Astrocyte (in vitro differentiated cells and primary cell): ENCODE results near the gene LRRC7. TPM values are rescaled to one million over a fixed set of nuclear protein-coding genes. Genes with fewer than 3 reads are reported as not detected.

ENCODE experiments used
- DNase-seq: peaks from one replicate; pipeline ENCODE4 v3.0.0-alpha.2; 2010; ENCODE audit warnings: low read depth
- FAIRE-seq: peaks from 2 replicates; lab custom pipeline; 2011; peaks lifted over from hg19 to GRCh38; lab: Jason Lieb, UNC
- H2AFZ ChIP-seq: 2 replicates; pipeline ENCODE4 v1.6.0; 2012; ENCODE audit warnings: low read depth, low read length, inconsistent platforms
- H3K27ac ChIP-seq: 2 replicates; pipeline ENCODE4 v1.5.1; 2011; ENCODE audit warnings: low read depth, low read length, inconsistent platforms
- H3K27me3 ChIP-seq: 2 replicates; pipeline ENCODE4 v1.6.0; 2011; ENCODE audit warnings: low read length, inconsistent platforms; ENCODE audit not compliant: insufficient read depth
- H3K36me3 ChIP-seq: 2 replicates; pipeline ENCODE4 v1.5.1; 2011; ENCODE audit warnings: low read length, inconsistent platforms; ENCODE audit not compliant: insufficient read depth
- H3K4me1 ChIP-seq: 2 replicates; pipeline ENCODE4 v1.5.1; 2011; ENCODE audit warnings: low read length, inconsistent platforms; ENCODE audit not compliant: insufficient read depth
- H3K4me2 ChIP-seq: 2 replicates; pipeline ENCODE4 v1.6.0; 2012; ENCODE audit warnings: low read length, inconsistent platforms
- H3K4me3 ChIP-seq: 2 replicates; pipeline ENCODE4 v1.5.1; 2011; ENCODE audit warnings: low read depth, mild to moderate bottlenecking, low read length, inconsistent platforms; ENCODE audit not compliant: insufficient read depth
- H3K79me2 ChIP-seq: 2 replicates; pipeline ENCODE4 v1.6.0; 2012; ENCODE audit warnings: mild to moderate bottlenecking, low read length, inconsistent platforms; ENCODE audit not compliant: insufficient read depth
- H3K9ac ChIP-seq: 2 replicates; pipeline ENCODE4 v1.6.0; 2012; ENCODE audit warnings: mild to moderate bottlenecking, low read length, inconsistent platforms
- H3K9me3 ChIP-seq: 2 replicates; pipeline ENCODE4 v1.5.1; 2012; ENCODE audit warnings: low read depth, mild to moderate bottlenecking, low read length, inconsistent platforms; ENCODE audit not compliant: insufficient read depth
- H4K20me1 ChIP-seq: 2 replicates; pipeline ENCODE4 v1.6.0; 2012; ENCODE audit warnings: low read length, inconsistent platforms; ENCODE audit not compliant: insufficient read depth
- H3K27ac Mint-ChIP-seq: one replicate; pipeline ENCODE4 v1.8.0; 2021; ENCODE audit warnings: mild to moderate bottlenecking, mixed read lengths; ENCODE audit not compliant: unreplicated experiment
- H3K27me3 Mint-ChIP-seq: one replicate; pipeline ENCODE4 v1.8.0; 2021; ENCODE audit warnings: low read depth, mixed read lengths; ENCODE audit not compliant: unreplicated experiment
- H3K36me3 Mint-ChIP-seq: one replicate; pipeline ENCODE4 v1.8.0; 2021; ENCODE audit warnings: low read depth, mixed read lengths; ENCODE audit not compliant: unreplicated experiment
- H3K4me1 Mint-ChIP-seq: one replicate; pipeline ENCODE4 v1.8.0; 2021; ENCODE audit warnings: low read depth, mixed read lengths; ENCODE audit not compliant: unreplicated experiment
- H3K4me3 Mint-ChIP-seq: one replicate; pipeline ENCODE4 v1.8.0; 2021; ENCODE audit warnings: mild to moderate bottlenecking, moderate library complexity, mixed read lengths; ENCODE audit not compliant: unreplicated experiment
- H3K9me3 Mint-ChIP-seq: one replicate; pipeline ENCODE4 v1.8.0; 2021; ENCODE audit warnings: mild to moderate bottlenecking, mixed read lengths; ENCODE audit not compliant: unreplicated experiment
- EZH2 ChIP-seq: IDR thresholded peaks from 2 replicates; pipeline ENCODE4 v1.6.1; 2012; ENCODE audit warnings: mild to moderate bottlenecking, low read length, inconsistent platforms; ENCODE audit not compliant: insufficient read depth
- total RNA-seq: library from RNA; stranded (reverse); gene quantifications from 2 replicates; pipeline ENCODE4 v1.2.1, GENCODE V29; 2021
- TF ChIP-seq, protein P1 (sequence below): IDR thresholded peaks from 2 replicates; pipeline ENCODE4 v1.5.1; 2011; ENCODE audit warnings: low read depth, mild to moderate bottlenecking, inconsistent platforms, low read length, moderate library complexity; ENCODE audit not compliant: insufficient read depth

LRRC7 gene
- total RNA-seq, 1 donor from 2014 or later: 0.27 TPM

DNA sequence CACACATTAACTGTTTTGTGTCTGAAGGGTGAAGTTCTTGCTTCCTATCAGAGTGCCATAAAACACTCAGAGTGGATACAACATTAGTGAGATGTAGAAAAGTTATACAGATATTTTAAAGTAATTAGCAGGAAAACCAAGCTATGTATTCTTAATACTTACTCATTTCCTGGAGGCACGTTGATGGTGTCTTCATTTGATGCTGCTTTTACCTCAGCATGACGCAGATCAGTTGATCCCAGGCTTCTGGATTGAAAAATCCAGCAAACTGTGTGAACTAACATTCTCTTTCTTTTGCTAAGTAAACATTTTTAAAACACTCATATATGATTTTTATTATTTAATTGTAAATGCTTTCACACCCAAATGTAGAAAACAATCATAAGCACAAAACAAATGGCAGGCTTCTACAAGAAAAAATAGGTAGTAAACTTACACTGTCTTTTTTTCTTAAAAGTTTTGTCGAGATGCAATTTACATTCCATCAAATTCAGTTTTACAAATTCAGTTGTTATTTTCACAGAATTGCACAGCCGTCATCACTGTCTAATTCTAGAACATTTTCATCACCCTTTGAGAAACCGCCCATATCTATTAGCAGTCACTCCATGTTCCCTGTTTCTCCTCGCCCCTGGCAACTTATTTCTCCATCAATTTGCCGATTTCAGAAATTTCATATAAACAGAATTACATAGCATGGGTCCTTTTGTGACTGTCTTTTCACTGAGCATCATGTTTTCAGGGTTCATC is 198.9 kb downstream of the LRRC7 start:
- no peak for DNase-seq
- H3K9ac ChIP-seq: no peak overlapping the region
- no peaks in the 10 kb centered on the region for H3K27me3 Mint-ChIP-seq
- no peaks in the 10 kb centered on the region for H3K36me3 Mint-ChIP-seq
- no peaks in the 10 kb centered on the region for H3K4me1 Mint-ChIP-seq
- FAIRE-seq: no peak
- H3K27ac ChIP-seq: no peak overlapping the region
- H4K20me1 ChIP-seq: no peaks in the 10 kb centered on the region
- H3K4me3 Mint-ChIP-seq: no peak overlapping the region
- H3K9me3 Mint-ChIP-seq: no peaks in the 10 kb centered on the region
- H3K4me1 ChIP-seq: no peaks in the 10 kb centered on the region
- H3K4me2 ChIP-seq: no peak overlapping the region
- no peaks in the 10 kb centered on the region for H3K27me3 ChIP-seq
- H3K79me2 ChIP-seq: no peaks in the 10 kb centered on the region
- H3K9me3 ChIP-seq: no peaks in the 10 kb centered on the region
- H3K27ac Mint-ChIP-seq: no peak overlapping the region
- no peak overlapping the region for H2AFZ ChIP-seq
- no peaks in the 10 kb centered on the region for H3K36me3 ChIP-seq
- TF ChIP-seq, protein P1, sequence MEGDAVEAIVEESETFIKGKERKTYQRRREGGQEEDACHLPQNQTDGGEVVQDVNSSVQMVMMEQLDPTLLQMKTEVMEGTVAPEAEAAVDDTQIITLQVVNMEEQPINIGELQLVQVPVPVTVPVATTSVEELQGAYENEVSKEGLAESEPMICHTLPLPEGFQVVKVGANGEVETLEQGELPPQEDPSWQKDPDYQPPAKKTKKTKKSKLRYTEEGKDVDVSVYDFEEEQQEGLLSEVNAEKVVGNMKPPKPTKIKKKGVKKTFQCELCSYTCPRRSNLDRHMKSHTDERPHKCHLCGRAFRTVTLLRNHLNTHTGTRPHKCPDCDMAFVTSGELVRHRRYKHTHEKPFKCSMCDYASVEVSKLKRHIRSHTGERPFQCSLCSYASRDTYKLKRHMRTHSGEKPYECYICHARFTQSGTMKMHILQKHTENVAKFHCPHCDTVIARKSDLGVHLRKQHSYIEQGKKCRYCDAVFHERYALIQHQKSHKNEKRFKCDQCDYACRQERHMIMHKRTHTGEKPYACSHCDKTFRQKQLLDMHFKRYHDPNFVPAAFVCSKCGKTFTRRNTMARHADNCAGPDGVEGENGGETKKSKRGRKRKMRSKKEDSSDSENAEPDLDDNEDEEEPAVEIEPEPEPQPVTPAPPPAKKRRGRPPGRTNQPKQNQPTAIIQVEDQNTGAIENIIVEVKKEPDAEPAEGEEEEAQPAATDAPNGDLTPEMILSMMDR: no peak
- TF ChIP-seq EZH2: no peak
- no peak overlapping the region for H3K4me3 ChIP-seq

DNA sequence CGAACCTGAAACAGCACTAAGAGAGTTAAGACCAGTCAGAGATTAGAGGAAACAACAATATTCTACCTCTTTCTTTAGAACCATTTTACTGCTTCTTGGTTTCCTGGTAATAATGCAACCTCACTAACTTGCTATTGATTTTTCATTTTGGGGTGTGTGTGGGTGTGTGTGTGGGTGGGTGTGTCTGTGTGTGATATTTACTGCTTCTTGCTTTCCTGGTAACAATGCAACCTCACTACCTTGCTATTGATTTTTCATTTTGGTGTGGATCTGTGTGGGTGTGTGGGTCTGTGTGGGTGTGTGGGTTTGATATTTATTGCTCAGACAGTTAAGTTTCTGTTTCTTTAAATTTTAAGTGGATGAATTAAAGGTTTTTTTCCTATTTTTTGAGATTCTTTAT is 208.8 kb downstream of the LRRC7 start:
- Mint-ChIP-seq H3K27ac (no peak overlapping the region), H3K4me3 (no peak overlapping the region), H3K36me3 (no peaks in the 10 kb centered on the region), H3K9me3 (peaks cover 3% of the 10 kb centered on the region), H3K27me3 (peaks cover 3% of the 10 kb centered on the region), H3K4me1 (no peaks in the 10 kb centered on the region)
- no peak overlapping the region for H3K4me2 ChIP-seq
- no peak overlapping the region for H3K27ac ChIP-seq
- no peaks in the 10 kb centered on the region for H4K20me1 ChIP-seq
- no peaks in the 10 kb centered on the region for H3K36me3 ChIP-seq
- H3K27me3 ChIP-seq: no peaks in the 10 kb centered on the region
- FAIRE-seq: no peak
- no peak for TF ChIP-seq EZH2
- TF ChIP-seq, protein P1: no peak
- H3K4me3 ChIP-seq: no peak overlapping the region
- no peak overlapping the region for H2AFZ ChIP-seq
- H3K9me3 ChIP-seq: no peaks in the 10 kb centered on the region
- H3K79me2 ChIP-seq: no peaks in the 10 kb centered on the region
- DNase-seq: no peak
- H3K4me1 ChIP-seq: no peaks in the 10 kb centered on the region
- H3K9ac ChIP-seq: no peak overlapping the region

DNA sequence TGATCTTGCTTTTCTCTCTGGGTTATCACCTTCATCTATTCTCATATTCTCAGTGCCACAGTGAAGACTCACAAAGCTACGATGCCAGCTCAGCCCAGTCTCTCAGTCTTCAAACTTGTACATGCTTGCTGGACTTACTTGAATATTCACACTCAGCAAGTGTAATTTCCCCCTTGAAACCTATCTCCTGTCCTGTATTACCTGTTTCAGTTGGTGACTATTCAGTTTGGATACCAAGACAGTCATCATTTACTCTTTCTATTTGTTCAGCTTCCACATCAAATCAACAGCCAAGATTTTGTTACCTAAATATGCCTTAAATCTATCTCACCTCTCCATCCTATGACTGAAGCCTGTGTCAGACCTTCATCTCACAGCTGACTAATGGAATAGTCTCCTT is 209.7 kb downstream of the LRRC7 start:
- peaks cover 3% of the 10 kb centered on the region for H3K27me3 Mint-ChIP-seq
- Histone ChIP-seq H3K9me3 (no peaks in the 10 kb centered on the region), H3K9ac (no peak overlapping the region), H4K20me1 (no peaks in the 10 kb centered on the region), H3K36me3 (no peaks in the 10 kb centered on the region), H3K79me2 (no peaks in the 10 kb centered on the region), H3K4me2 (no peak overlapping the region), H3K27ac (no peak overlapping the region), H3K4me3 (no peak overlapping the region), H2AFZ (no peak overlapping the region), H3K27me3 (no peaks in the 10 kb centered on the region), H3K4me1 (no peaks in the 10 kb centered on the region)
- H3K36me3 Mint-ChIP-seq: no peaks in the 10 kb centered on the region
- TF ChIP-seq, protein P1: no peak
- no peak for TF ChIP-seq EZH2
- H3K9me3 Mint-ChIP-seq: peaks cover 3% of the 10 kb centered on the region
- DNase-seq: no peak
- FAIRE-seq: no peak
- no peaks in the 10 kb centered on the region for H3K4me1 Mint-ChIP-seq
- no peak overlapping the region for H3K27ac Mint-ChIP-seq
- H3K4me3 Mint-ChIP-seq: no peak overlapping the region
